Breast epithelium (tissue), 4 donors: ENCODE data around the gene FBXO2. TPM values are rescaled to one million over a fixed set of nuclear protein-coding genes. Genes with fewer than 3 reads are reported as not detected.

Experiments
- DNase-seq, 2 donors: peaks; one replicate each; pipeline ENCODE4 v3.0.0-alpha.2; 2019; ENCODE audit warnings: low spot score in 2 of 2
- H3K27ac ChIP-seq, 2 donors: fragments of 200-600 bp; sonication (generic) in 1 of 2; one replicate each; pipeline ENCODE4 v1.5.1; 2016 to 2019; ENCODE audit warnings: mild to moderate bottlenecking in 1 of 2
- H3K27me3 ChIP-seq, 2 donors: fragments of 200-600 bp; sonication (generic) in 1 of 2; one replicate each; pipeline versions ENCODE4 v1.5.1 to v1.6.0; 2017 to 2019; ENCODE audit warnings: control low read depth in 1 of 2, mild to moderate bottlenecking in 1 of 2
- H3K36me3 ChIP-seq: fragments of 200-600 bp; one replicate; pipeline ENCODE4 v1.5.1; 2019
- H3K4me1 ChIP-seq, 2 donors: fragments of 200-600 bp; sonication (generic); one replicate each; pipeline ENCODE4 v1.5.1; 2016 to 2019; ENCODE audit warnings: control low read depth in 1 of 2
- H3K4me3 ChIP-seq, 3 donors: fragments of 200-600 bp; sonication (generic); 1 replicate in 2 of 3; 2 replicates in 1 of 3; pipeline ENCODE4 v1.5.1; 2016 to 2019; ENCODE audit warnings: mild to moderate bottlenecking in 3 of 3, moderate library complexity in 2 of 3
- H3K9me3 ChIP-seq, 2 donors: fragments of 200-600 bp; sonication (generic) in 1 of 2; one replicate each; pipeline ENCODE4 v1.5.1; 2016 to 2019; ENCODE audit warnings: control low read depth in 1 of 2
- CTCF ChIP-seq, 3 donors: fragments of 450-650 bp; IDR thresholded peaks; one replicate each; pipeline ENCODE4 v1.5.1; 2016 to 2017; ENCODE audit warnings: antibody characterized with exemption in 3 of 3, mild to moderate bottlenecking in 3 of 3, moderate library complexity in 3 of 3
- POLR2A ChIP-seq: fragments of 450-650 bp; IDR thresholded peaks from one replicate; pipeline ENCODE4 v1.6.1; 2016; ENCODE audit warnings: antibody characterized with exemption, mild to moderate bottlenecking, moderate library complexity
- POLR2AphosphoS5 ChIP-seq, 3 donors: sonication (generic); formaldehyde crosslinking; IDR thresholded peaks; one replicate each; pipeline ENCODE4 v1.6.1; 2017; ENCODE audit warnings: antibody characterized with exemption in 3 of 3
- intact Hi-C: fragments of 100-400 bp; cut with DNase I; formaldehyde crosslinking; loops from one replicate; pipeline ENCODE4 v1.15.1; 2023; ENCODE audit warnings: low total_unique reads
- total RNA-seq, 3 donors: library from RNA; depleted of rRNA; stranded (reverse); fragments of >200 nt; gene quantifications; one replicate each; pipeline ENCODE4 v1.1.0, GENCODE V29; 2016

FBXO2 gene
- total RNA-seq, 3 donors from 2014 or later: 1.3 to 49.3 (median 40.6) TPM

DNA sequence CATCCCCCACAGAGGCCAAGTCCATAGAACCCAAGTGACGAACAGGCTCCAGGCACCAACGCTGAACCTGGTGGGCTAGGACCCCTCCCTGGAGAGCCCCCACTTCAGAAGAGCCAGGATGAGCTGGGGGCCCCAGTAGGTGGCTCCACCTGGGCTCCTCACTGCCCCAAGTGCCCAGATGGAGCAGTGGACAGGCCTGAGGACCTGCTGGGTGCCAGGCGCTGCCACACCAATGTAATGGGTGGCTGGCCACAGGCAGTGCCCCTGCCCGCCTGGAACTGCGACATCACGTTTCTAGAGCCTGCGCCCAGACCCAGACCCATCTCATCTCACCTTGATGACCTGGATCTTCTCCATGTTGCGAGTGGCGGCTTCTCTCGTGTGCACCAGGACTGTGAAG lies 21.1 kb upstream of the FBXO2 start:
- no peaks in the 10 kb centered on the region for H3K4me1 ChIP-seq
- H3K27ac ChIP-seq: no peak overlapping the region
- intact Hi-C loops: loop anchor here (10.0 kb wide), 1 partner anchor 49 kb away; no protein-coding TSS in a partner anchor
- no peaks in the 10 kb centered on the region for H3K9me3 ChIP-seq
- DNase-seq: no peak
- TF ChIP-seq POLR2AphosphoS5 (IDR thresholded peaks at IDR 0.05) (no peak), CTCF (IDR thresholded peaks at IDR 0.05) (no peak), POLR2A (no peak)
- H3K27me3 ChIP-seq: no peaks in the 10 kb centered on the region
- peaks cover 8% of the 10 kb centered on the region for H3K36me3 ChIP-seq
- no peak overlapping the region for H3K4me3 ChIP-seq

GRCh38 chr1:11674488-11674887 lies 20.3 kb upstream of the FBXO2 start:
- Histone ChIP-seq H3K36me3 (peaks cover 8% of the 10 kb centered on the region), H3K4me3 (no peak overlapping the region), H3K27ac (no peak overlapping the region), H3K27me3 (no peaks in the 10 kb centered on the region), H3K4me1 (no peaks in the 10 kb centered on the region), H3K9me3 (no peaks in the 10 kb centered on the region)
- intact Hi-C loops: loop anchor here (10.0 kb wide), 1 partner anchor 50 kb away; no protein-coding TSS in a partner anchor
- DNase-seq: no peak
- TF ChIP-seq POLR2A: no peak
- no peak for TF ChIP-seq CTCF (IDR thresholded peaks at IDR 0.05)
- no peak for TF ChIP-seq POLR2AphosphoS5 (IDR thresholded peaks at IDR 0.05)

DNA sequence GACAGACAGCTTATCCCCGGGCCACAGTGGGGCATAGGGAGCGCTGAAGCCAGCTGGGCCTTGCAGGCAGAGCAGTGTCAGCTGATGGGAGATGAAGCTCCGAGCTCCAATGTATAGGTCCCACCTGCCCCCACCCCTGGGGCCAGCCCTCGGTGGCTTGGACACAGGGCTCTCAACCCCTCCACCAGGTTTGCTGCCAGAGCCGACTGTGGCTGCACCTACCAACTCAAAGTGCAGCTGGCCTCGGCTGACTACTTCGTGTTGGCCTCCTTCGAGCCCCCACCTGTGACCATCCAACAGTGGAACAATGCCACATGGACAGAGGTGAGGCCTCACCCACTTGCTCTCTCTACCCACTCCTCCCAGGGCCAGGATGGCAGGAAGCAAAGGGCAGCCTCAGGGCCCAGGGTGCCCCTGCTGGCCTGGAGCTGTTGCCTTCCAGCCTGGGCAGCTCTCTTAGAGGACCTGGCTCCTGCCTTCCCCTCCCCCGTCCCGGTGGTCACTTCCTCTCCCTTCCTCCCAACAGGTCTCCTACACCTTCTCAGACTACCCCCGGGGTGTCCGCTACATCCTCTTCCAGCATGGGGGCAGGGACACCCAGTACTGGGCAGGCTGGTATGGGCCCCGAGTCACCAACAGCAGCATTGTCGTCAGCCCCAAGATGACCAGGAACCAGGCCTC lies 19.0 kb upstream of the FBXO2 start:
- Histone ChIP-seq H3K36me3 (peaks cover 8% of the 10 kb centered on the region), H3K9me3 (no peaks in the 10 kb centered on the region), H3K4me3 (no peak overlapping the region), H3K27ac (no peak overlapping the region), H3K4me1 (no peaks in the 10 kb centered on the region), H3K27me3 (no peaks in the 10 kb centered on the region)
- DNase-seq: no peak
- intact Hi-C loops: loop anchor here (10.0 kb wide), 1 partner anchor 52 kb away; no protein-coding TSS in a partner anchor
- TF ChIP-seq POLR2A (no peak), POLR2AphosphoS5 (IDR thresholded peaks at IDR 0.05) (no peak), CTCF (IDR thresholded peaks at IDR 0.05) (no peak)

- intact Hi-C loops: loop anchor here (10.0 kb wide), 1 partner anchor 53 kb away; no protein-coding TSS in a partner anchor
- DNase-seq: no peak
- Histone ChIP-seq H3K36me3 (peaks cover 8% of the 10 kb centered on the region), H3K9me3 (no peaks in the 10 kb centered on the region), H3K4me1 (no peaks in the 10 kb centered on the region), H3K27ac (no peak overlapping the region), H3K27me3 (no peaks in the 10 kb centered on the region), H3K4me3 (no peak overlapping the region)
- no peak for TF ChIP-seq CTCF (IDR thresholded peaks at IDR 0.05)
- TF ChIP-seq POLR2A: no peak
- no peak for TF ChIP-seq POLR2AphosphoS5 (IDR thresholded peaks at IDR 0.05)
Observed at GRCh38 chr1:11671544-11672286, 17.5 kb upstream of the FBXO2 start.

DNA sequence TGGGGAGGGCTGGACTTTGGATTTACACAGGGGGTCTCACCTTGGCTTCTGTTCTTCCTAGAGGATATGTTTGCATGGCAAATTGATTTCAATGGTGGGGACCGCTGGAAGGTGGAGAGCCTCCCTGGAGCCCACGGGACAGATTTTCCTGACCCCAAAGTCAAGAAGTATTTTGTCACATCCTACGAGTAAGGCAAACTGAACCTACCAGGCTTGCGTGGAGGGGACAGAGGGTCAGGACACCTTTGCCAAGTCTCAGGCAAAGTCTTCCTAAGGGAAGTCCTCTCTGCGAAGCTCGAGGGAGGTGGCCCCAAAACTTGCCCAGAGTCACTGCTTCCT lies 16.9 kb upstream of the FBXO2 start:
- DNase-seq: no peak
- H3K4me3 ChIP-seq: no peak overlapping the region
- intact Hi-C loops: loop anchor here (10.0 kb wide), 1 partner anchor 54 kb away; no protein-coding TSS in a partner anchor
- no peaks in the 10 kb centered on the region for H3K4me1 ChIP-seq
- H3K36me3 ChIP-seq: peaks cover 8% of the 10 kb centered on the region
- no peak overlapping the region for H3K27ac ChIP-seq
- no peaks in the 10 kb centered on the region for H3K9me3 ChIP-seq
- TF ChIP-seq CTCF (IDR thresholded peaks at IDR 0.05) (no peak), POLR2AphosphoS5 (IDR thresholded peaks at IDR 0.05) (no peak), POLR2A (no peak)
- H3K27me3 ChIP-seq: no peaks in the 10 kb centered on the region
